A549 (cell line): ENCODE measurements around the gene OR5L2.
"Not testable (repeated sequence)": the region's sequence is repeated elsewhere in the genome, so short reads cannot be mapped to it uniquely, and the experiment has no call there.

ENCODE experiments used
- CEBPB ChIP-seq, 2 experiments: fragments of >200 bp in 1 of 2; sonication (Bioruptor Twin) in 1 of 2; formaldehyde crosslinking in 1 of 2; IDR thresholded peaks; 2 replicates each; pipeline ENCODE4 v1.6.1; 2012 to 2016
- TF ChIP-seq, protein P1 (sequence below): fragments of >200 bp; sonication (Bioruptor Twin); formaldehyde crosslinking; IDR thresholded peaks from 3 replicates; pipeline ENCODE4 v1.5.1; 2016

DNA sequence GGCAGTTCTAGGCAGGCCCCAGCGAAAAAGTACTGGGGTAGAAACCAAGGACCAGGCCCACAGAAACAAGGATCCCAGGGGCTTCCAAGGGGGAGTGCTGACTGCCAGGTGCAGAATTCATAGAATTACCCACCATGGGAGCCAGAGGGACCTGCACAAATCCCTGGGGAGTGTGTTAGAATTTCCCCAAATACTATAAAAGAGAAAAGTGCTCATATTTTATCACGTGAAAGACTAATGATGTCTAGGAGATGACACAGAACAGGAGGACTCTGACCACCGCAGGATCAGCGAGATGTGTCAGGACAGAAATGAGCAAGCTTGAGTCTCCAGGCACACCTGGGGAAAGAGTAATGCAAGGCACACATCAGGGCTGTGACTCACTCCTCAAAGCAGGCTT lies 40.3 kb downstream of the OR5L2 start:
- not testable (repeated sequence) for TF ChIP-seq CEBPB (IDR thresholded peaks at IDR 0.05)
- TF ChIP-seq, protein P1, sequence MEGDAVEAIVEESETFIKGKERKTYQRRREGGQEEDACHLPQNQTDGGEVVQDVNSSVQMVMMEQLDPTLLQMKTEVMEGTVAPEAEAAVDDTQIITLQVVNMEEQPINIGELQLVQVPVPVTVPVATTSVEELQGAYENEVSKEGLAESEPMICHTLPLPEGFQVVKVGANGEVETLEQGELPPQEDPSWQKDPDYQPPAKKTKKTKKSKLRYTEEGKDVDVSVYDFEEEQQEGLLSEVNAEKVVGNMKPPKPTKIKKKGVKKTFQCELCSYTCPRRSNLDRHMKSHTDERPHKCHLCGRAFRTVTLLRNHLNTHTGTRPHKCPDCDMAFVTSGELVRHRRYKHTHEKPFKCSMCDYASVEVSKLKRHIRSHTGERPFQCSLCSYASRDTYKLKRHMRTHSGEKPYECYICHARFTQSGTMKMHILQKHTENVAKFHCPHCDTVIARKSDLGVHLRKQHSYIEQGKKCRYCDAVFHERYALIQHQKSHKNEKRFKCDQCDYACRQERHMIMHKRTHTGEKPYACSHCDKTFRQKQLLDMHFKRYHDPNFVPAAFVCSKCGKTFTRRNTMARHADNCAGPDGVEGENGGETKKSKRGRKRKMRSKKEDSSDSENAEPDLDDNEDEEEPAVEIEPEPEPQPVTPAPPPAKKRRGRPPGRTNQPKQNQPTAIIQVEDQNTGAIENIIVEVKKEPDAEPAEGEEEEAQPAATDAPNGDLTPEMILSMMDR, result not testable (repeated sequence)
